GM19372 (cell line): ENCODE data around the gene GRID1.

ENCODE experiments used
- ATAC-seq: cut with Tn5 transposase; IDR thresholded peaks from one replicate; pipeline ENCODE4 v1.9.1; 2021; ENCODE audit warnings: mild to moderate bottlenecking, low read depth, moderate library complexity; ENCODE audit not compliant: unreplicated experiment

GRID1 gene

GRCh38 chr10:86316990-86317389, 49.6 kb downstream of the GRID1 start:
- no peak for ATAC-seq

- no peak for ATAC-seq
Measured at GRCh38 chr10:86316274-86316835, 50.2 kb downstream of the GRID1 start.

DNA sequence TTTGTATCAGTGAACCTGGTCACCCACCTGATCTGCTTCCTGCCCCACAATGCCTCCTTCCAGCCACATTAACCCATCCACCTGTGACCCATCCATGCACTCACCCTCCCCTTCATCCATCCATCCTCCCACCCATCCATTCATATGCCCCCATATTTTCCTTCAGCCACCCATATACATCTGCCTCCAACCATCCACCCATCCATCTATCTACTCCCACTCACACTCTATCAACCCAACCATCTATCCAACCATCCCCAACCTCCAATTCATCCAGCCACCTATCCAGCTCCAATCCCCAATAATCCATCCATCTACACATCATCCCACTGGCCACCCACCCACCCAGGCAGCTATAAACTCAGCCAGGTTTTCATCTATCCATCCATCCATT, 51.0 kb downstream of the GRID1 start:
- ATAC-seq, result no peak

DNA sequence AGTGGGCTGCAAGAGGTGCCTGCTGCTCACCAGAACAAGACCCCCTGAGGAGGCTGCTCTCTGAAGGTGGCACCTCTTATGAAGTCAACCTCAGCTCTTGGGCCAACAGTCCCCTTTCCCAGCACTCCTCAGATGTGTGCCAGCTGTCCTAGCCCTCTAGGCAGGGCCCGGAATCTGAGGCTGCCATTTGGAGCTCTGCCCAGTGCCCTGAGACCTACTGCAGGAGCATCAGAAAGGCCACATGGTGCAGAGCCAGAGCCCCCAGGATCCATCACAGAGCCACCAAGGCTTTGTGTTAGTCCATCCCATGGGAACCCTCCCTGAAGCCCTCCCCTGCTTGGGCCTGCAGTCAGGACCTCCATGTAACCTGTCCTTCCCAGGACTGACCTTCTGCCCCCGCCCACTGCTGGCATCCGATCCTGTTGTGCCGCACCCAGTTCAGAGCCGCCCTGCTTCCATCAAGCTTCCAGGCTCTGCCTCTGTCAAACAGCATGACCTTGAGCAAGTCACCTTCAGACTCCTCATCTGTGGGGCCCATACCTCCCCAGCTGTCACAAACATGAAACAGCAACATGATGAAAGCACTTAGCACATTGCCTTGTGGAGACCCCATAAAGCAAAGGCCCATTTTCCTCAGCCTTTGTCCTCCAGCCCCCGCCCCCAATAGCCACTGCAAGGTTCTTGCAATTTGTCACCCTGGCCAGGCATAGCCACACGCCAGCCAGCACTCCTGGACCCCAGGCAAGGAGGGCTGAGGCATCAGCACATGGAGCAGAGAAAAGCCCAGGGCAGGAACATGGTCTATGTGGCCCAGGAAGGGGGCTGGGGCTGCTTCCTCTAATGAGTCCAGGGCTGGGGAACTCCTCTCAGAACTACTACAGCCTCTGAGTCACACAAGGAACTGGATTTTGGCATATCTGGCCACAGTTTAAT, 51.7 kb downstream of the GRID1 start:
- no peak for ATAC-seq

DNA sequence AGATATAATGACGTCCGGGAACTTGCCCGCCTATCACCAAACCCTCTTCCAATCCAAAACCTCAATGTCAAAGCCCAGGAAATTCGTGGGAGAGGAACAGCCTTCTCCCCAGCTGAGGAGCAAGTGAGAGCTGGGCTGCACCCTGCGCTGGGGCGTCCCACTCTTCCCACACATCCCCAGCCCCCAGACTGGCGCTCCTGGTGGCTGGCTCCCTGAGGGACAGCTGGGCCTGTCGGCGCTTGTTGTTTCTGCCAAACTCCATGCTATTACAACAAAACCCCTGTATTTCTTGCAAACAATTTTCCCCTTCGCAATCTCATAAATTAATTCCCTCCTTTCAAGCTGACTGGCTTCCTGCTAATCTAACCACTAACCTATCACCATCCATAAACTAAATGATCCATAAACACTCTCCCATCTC, 53.0 kb downstream of the GRID1 start:
- no peak for ATAC-seq

DNA sequence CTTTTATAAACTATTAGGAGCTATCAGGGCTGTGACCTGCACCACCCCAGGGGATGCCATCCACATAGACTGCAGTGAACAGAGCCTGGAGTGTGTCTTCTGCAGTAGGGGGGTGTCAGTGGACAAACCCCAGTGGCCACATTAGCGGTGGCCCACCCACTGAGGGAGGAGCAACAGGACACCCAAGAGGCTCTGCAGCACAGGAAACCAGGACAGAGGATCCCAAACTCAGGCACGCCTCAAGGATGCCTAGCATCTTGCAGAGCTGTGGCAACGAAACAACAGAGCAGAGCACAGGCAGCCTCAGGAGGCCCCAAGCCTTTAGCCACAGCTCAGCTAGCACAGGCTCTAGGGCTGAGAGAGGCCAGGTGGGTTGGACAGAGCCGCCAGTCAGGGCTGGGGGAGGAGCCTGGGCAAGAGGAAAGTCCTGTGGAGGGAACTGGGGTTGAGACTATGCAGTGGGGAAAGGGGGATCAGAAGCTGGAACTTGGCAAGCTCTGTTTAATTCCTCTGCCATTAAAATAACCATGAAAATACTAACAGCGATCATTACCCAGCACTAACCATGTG, 53.8 kb downstream of the GRID1 start:
- ATAC-seq, result no peak

DNA sequence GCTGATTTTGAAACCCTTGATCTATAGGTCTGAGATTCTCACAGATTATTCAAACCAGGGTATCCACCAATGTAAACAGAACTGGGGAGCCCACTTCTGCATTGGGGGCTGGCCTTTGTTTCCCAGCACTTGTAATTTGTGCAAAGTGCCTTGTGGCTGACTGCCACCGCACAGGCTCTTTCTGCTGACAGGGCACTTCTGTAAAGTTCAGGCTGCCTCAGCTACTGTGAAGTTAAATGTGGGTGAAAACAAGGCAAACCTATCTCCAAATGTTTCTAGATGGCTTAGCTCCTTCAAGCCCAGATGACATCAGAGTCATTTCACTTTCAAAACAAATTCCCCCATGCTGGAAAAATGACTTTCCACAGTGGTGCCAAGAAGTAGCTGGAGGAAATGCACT, 54.7 kb downstream of the GRID1 start:
- no peak for ATAC-seq

GRCh38 chr10:86311190-86311589, 55.4 kb downstream of the GRID1 start:
- ATAC-seq, result no peak

DNA sequence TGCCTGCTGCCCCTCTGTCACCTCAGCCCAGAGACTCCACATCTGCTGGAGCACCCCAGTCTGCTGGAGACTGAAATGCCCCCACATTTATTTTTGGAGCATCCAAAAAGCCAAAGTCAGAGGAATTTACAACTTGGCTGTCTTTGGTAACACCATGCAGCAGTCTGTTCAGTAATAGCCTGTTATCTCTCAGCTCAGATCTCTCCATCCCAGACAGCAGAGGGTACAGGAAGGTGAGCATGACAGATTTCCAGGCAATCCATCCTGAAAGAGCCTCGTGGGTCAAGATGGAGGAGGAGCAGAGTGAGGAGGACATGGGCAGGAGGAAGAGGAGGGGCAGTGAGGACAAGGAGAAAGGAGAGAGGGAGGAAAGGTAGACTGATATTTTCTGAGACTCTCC, 55.9 kb downstream of the GRID1 start:
- no peak for ATAC-seq

DNA sequence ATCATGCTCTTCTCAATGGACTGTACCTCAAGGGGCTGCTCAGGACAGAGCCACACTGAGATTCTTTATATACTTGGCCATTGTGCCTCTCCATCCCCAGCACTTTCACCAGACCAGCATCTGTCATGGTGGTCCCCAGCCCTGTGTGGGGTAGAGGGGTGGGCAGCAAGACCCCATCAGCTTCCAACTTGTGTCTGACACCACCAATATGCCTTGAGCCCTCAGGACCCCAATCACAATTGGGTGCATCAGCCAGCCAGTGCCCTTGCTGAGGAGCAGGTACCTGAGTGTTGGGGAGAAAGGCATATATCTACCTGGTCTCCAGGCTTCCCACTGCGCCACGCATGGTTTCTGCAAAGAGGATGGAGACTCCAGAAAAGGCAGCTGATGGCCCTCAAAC, 56.3 kb downstream of the GRID1 start:
- ATAC-seq, result no peak

GRCh38 chr10:86308056-86308455, 58.5 kb downstream of the GRID1 start:
- no peak for ATAC-seq

GRCh38 chr10:86306628-86307278, 59.8 kb downstream of the GRID1 start:
- no peak for ATAC-seq

GRCh38 chr10:86305521-86305920, 61.1 kb downstream of the GRID1 start:
- no peak for ATAC-seq

DNA sequence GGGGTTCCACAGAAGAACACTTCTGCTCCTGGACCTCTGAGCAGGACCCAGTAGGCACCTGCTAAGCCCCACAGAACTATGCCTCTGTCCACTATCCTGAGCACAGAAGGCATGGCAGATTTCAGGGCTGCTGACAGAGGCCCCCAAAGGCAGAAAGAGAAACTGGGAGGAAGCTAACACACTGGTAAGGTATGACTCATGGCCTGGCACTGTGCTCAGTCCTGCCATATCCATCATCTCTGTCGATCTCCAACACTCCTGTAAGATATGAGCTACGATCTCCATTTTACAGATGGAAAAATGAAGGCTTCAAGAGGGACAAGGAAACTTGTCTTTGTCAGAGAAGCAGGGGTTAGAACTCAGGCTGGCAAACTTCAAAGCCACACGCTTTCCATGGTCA, 62.2 kb downstream of the GRID1 start:
- ATAC-seq, result no peak

DNA sequence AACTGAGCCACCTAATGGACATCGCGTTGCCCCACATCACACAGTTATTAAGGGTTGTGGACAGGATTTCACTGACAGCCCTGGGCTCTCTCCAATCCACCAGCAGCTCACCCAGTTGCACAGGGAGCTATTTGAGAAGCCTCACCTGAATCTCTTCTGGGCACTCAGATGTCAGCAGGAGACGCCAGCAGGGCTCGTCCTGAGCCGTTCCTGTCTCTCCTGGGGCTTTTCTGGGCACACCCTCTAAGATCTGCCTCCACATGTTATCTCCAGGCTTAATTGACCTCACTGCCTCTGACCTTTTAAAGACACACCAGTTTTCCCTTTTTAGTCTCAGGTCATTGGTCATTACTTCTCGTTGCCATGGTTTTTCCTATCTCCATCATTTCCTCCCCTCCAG, 63.0 kb downstream of the GRID1 start:
- ATAC-seq, result no peak

GRCh38 chr10:86301971-86302370, 64.6 kb downstream of the GRID1 start:
- ATAC-seq, result no peak

DNA sequence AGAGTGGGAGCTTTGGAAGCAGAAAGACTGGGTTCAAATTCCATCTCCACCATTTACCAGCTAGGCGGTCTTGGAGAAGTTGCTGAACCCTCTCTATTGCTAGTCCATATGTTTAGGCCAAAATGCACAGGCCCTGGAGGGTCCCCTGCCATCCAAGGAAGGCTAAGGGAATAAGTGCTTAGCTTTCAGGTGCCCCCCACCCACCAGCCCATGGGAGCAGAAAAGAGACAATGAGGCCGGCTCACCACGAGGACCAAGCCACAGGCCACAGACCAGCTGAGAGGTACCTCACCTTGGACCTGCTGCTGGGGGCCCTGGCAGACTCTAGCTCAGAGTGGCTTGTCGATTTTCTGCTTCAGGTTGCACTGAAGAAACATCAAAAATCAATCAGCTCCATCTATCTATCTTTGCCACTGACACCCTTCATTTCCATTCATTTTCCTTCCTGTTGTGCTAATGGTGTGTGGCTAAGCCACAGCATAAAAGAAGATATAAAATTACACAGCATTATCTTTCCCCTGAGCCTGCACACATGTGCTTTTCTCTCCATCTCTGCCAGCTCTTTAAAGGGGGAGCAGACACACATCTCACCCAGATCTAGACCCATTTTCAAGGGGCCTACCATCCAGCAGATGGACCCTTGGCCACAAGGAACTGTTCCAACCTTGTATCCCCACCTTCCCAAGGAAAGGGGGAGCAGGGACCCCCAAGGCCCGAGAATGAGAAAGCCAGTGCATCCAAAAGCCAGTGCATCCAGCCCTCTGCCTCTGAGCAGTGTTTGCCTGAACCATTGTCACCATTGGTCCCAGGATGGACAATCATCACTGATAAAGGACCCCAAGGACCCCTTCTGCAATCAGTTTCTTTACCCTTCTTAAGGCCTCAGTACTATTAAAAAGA, 65.4 kb downstream of the GRID1 start:
- ATAC-seq, result no peak

DNA sequence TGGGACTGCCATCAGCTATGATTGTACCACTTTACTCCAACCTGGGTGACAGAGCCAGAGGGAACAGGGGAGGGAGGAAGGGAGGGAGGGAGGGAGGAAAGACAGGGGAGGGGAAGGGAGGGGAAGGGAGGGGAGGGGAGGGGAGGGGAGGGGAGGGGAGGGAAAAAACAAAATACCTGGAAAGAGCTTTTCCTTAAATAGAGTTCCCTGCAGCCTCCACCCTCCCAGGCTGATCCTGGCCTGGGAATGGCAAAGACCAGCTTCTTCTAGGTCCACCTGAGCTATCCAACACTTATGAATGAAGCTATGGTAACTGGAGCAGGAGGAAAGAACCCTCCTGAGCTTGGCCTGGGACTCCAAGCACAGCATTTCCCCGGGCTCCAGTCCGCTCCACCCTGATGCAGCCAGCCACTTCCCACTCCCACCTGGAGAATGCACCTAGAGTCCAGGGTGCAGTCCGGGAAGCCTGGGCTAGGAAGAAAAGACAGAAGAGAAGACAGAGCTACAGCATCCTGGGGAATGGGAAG, 66.1 kb downstream of the GRID1 start:
- ATAC-seq, result no peak

GRCh38 chr10:86299562-86299961, 67.0 kb downstream of the GRID1 start:
- no peak for ATAC-seq

DNA sequence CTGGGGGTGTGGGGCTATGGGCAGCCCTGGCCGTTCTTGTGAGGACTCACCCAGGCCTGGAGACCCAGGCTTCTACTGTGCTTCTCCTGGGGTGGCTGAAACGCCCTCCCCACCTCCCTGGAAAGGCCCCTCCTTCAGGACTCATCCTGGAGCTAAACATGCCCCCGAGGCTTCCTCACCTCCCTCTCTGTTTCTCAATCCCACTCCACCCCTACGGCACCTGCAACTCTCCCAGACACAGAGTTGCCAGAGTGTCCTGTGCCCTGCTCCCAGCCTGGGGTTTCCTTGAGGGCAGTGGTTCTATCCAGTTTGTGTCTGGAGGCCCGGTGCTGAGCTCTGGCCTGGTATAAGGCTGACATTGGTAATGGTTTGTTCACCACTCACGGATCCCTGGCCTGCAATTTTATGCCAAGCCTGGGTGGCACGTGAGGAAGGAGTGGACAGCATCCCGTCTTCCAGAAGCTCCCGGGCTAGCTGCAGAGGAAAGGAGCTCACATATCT, 68.0 kb downstream of the GRID1 start:
- ATAC-seq, result no peak
